ENCODE results near the gene CHCHD1. TPM values are rescaled to one million over a fixed set of nuclear protein-coding genes. Genes with fewer than 3 reads are reported as not detected.
A peak's percentile ranks its signal among the peaks of the same experiment; 100 is the strongest.
"Not testable (repeated sequence)": the region's sequence is repeated elsewhere in the genome, so short reads cannot be mapped to it uniquely, and the experiment has no call there.

CHCHD1 gene
- total RNA-seq, 1 donor from 2014 or later, result 41.8 TPM

DNA sequence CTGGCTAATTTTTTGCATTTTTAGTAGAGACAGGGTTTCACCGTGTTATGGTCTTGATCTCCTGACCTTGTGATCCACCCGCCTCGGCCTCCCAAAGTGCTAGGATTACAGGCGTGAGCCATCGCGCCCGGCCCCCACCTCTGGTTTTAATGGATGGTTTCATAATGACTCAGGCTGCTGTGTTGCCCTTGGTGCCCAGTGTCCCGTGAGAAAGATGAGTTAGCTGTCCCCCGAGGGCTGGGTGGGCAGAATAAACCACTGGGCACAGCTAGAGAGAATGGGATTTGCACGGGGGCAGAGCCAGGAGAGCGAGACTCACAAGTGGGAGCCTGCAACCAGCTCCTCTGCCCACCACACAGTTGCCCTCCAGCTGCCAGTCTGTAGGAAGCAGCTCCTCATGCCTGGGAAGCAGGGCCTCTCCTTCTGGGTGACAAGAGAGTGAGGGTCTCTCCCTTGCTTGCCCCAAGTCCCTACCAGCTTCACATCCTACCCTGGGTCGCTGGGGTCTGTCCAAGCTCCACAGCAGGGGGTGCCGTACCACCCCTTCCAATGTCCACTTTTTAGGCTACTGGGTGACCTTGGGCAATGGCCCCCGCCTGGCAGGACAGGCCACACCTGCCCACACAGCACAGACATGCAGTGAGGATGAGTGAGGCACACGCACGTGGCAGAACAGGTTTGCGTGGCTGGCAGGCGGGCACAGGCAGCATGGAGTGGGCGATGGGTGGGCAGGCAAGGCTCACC, 45.7 kb downstream of the CHCHD1 start:
- DNase-seq (ENCODE audit: low read depth), result peak; percentile 42
- peaks cover under 1% of the 10 kb centered on the region for H3K36me3 ChIP-seq (ENCODE audit: control insufficient read depth, insufficient read depth, low read length)
- no peaks in the 10 kb centered on the region for H3K27me3 ChIP-seq (ENCODE audit: control insufficient read depth, insufficient read depth, low read length)
- no peak overlapping the region for H3K4me3 ChIP-seq (ENCODE audit: low read depth, low read length)
- TF ChIP-seq, protein P1, sequence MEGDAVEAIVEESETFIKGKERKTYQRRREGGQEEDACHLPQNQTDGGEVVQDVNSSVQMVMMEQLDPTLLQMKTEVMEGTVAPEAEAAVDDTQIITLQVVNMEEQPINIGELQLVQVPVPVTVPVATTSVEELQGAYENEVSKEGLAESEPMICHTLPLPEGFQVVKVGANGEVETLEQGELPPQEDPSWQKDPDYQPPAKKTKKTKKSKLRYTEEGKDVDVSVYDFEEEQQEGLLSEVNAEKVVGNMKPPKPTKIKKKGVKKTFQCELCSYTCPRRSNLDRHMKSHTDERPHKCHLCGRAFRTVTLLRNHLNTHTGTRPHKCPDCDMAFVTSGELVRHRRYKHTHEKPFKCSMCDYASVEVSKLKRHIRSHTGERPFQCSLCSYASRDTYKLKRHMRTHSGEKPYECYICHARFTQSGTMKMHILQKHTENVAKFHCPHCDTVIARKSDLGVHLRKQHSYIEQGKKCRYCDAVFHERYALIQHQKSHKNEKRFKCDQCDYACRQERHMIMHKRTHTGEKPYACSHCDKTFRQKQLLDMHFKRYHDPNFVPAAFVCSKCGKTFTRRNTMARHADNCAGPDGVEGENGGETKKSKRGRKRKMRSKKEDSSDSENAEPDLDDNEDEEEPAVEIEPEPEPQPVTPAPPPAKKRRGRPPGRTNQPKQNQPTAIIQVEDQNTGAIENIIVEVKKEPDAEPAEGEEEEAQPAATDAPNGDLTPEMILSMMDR (IDR thresholded peaks at IDR 0.05; ENCODE audit: insufficient read depth, low read length, poor library complexity, severe bottlenecking), result no peak

GRCh38 chr10:73828161-73828560, 46.3 kb downstream of the CHCHD1 start:
- TF ChIP-seq, protein P1 (IDR thresholded peaks at IDR 0.05; ENCODE audit: insufficient read depth, low read length, poor library complexity, severe bottlenecking), result no peak
- no peak for DNase-seq (ENCODE audit: low read depth)
- Histone ChIP-seq H3K27me3 (ENCODE audit: control insufficient read depth, insufficient read depth, low read length) (no peaks in the 10 kb centered on the region), H3K4me3 (ENCODE audit: low read depth, low read length) (no peak overlapping the region), H3K36me3 (ENCODE audit: control insufficient read depth, insufficient read depth, low read length) (no peaks in the 10 kb centered on the region)

- not testable (repeated sequence) for H3K36me3 ChIP-seq (ENCODE audit: control insufficient read depth, insufficient read depth, low read length)
These were observed 47.2 kb downstream of the CHCHD1 start for GRCh38 chr10:73829090-73829489.

More at GRCh38 chr10:73829090-73829489, 47.2 kb downstream of the CHCHD1 start:
- H3K27me3 ChIP-seq (ENCODE audit: control insufficient read depth, insufficient read depth, low read length); H3K4me3 ChIP-seq (ENCODE audit: low read depth, low read length); DNase-seq (ENCODE audit: low read depth): not testable (repeated sequence)

Other genes starting within 250 kb of the CHCHD1 start
- 64.2 and 77.6 TPM in 2 replicates for gene USP54, start 190.7 kb upstream of the CHCHD1 start, total RNA-seq
- 0.55 and 0.92 TPM in 2 replicates for gene MYOZ1, start 140.6 kb upstream of the CHCHD1 start, total RNA-seq
- not detected in 2 replicates for gene SYNPO2L, start 126.0 kb upstream of the CHCHD1 start, total RNA-seq
- gene AGAP5, start 83.9 kb upstream of the CHCHD1 start, total RNA-seq, result 2.6 and 2.9 TPM in 2 replicates
- 61.0 and 70.9 TPM in 2 replicates for gene SEC24C, start 37.7 kb upstream of the CHCHD1 start, total RNA-seq
- gene ZSWIM8, start 3.6 kb downstream of the CHCHD1 start, total RNA-seq, result 66.7 and 90.8 TPM in 2 replicates
- 30.1 and 35.5 TPM in 2 replicates for gene NDST2, start 29.6 kb downstream of the CHCHD1 start, total RNA-seq
- 12.7 and 18.8 TPM in 2 replicates for gene CAMK2G, start 92.5 kb downstream of the CHCHD1 start, total RNA-seq
- gene PLAU, start 129.1 kb downstream of the CHCHD1 start, total RNA-seq, result 709 and 758 TPM in 2 replicates
- 148 and 151 TPM in 2 replicates for gene VCL, start 216.1 kb downstream of the CHCHD1 start, total RNA-seq

Measured in kidney epithelial cell (primary cell).